GM23248 (cell line): ENCODE measurements around the gene IBTK. TPM values are rescaled to one million over a fixed set of nuclear protein-coding genes. Genes with fewer than 3 reads are reported as not detected.

Source experiments
- DNase-seq: peaks from one replicate; pipeline ENCODE4 v3.0.0-alpha.2; 2015
- H2AFZ ChIP-seq: fragments of 200-600 bp; sonication (generic); 2 replicates; pipeline ENCODE4 v1.6.1; 2016; ENCODE audit warnings: antibody characterized with exemption
- H3F3A ChIP-seq: fragments of 200-600 bp; sonication (generic); 2 replicates; pipeline ENCODE4 v1.6.1; 2016; ENCODE audit warnings: mild to moderate bottlenecking, antibody characterized with exemption, mixed run types; ENCODE audit not compliant: insufficient read depth
- H3K27ac ChIP-seq: fragments of 200-600 bp; sonication (generic); 2 replicates; pipeline ENCODE4 v1.5.1; 2016; ENCODE audit warnings: mild to moderate bottlenecking
- H3K27me3 ChIP-seq: fragments of 200-600 bp; sonication (generic); replicated peaks from 2 replicates; pipeline ENCODE4 v1.6.1; 2016; ENCODE audit warnings: mild to moderate bottlenecking; ENCODE audit not compliant: insufficient read depth
- H3K36me3 ChIP-seq: fragments of 200-600 bp; sonication (generic); 2 replicates; pipeline ENCODE4 v1.6.1; 2016; ENCODE audit warnings: low read depth, mild to moderate bottlenecking
- H3K4me1 ChIP-seq: fragments of 200-600 bp; sonication (generic); 2 replicates; pipeline ENCODE4 v1.6.1; 2016; ENCODE audit warnings: mild to moderate bottlenecking; ENCODE audit not compliant: insufficient read depth
- H3K4me2 ChIP-seq: fragments of 200-600 bp; sonication (generic); one replicate; pipeline ENCODE4 v1.6.1; 2016; ENCODE audit warnings: mild to moderate bottlenecking; ENCODE audit not compliant: unreplicated experiment
- H3K4me3 ChIP-seq: fragments of 200-600 bp; sonication (generic); 2 replicates; pipeline ENCODE4 v1.5.1; 2016; ENCODE audit warnings: mild to moderate bottlenecking
- H3K79me2 ChIP-seq: fragments of 200-600 bp; sonication (generic); 2 replicates; pipeline ENCODE4 v1.6.1; 2016; ENCODE audit warnings: mild to moderate bottlenecking; ENCODE audit not compliant: insufficient read depth
- H3K9ac ChIP-seq: fragments of 200-600 bp; sonication (generic); 2 replicates; pipeline ENCODE4 v1.6.1; 2016; ENCODE audit warnings: mild to moderate bottlenecking
- H3K9me2 ChIP-seq: fragments of 200-600 bp; sonication (generic); 2 replicates; pipeline ENCODE4 v1.6.1; 2016; ENCODE audit warnings: mixed run types, mild to moderate bottlenecking, moderate library complexity; ENCODE audit not compliant: insufficient read depth
- H3K9me3 ChIP-seq: fragments of 200-600 bp; sonication (generic); one replicate; pipeline ENCODE4 v1.6.1; 2017; ENCODE audit warnings: low read depth
- H4K20me1 ChIP-seq: fragments of 200-600 bp; sonication (generic); 2 replicates; pipeline ENCODE4 v1.6.0; 2016; ENCODE audit not compliant: insufficient read depth
- EZH2 ChIP-seq: fragments of 200-600 bp; sonication (generic); IDR thresholded peaks from 2 replicates; pipeline ENCODE4 v1.6.1; 2018; ENCODE audit warnings: antibody characterized with exemption, mild to moderate bottlenecking; ENCODE audit not compliant: insufficient read depth, poor library complexity, severe bottlenecking
- EZH2phosphoT487 ChIP-seq: fragments of 200-600 bp; sonication (generic); IDR thresholded peaks from 2 replicates; pipeline ENCODE4 v1.6.1; 2018; ENCODE audit warnings: antibody characterized with exemption, moderate library complexity, mild to moderate bottlenecking, low read depth; ENCODE audit not compliant: insufficient read depth
- WGBS, 2 experiments: methylation state at CpG; one replicate each; pipeline ENCODE4 v1.1.6; 2015 to 2017; ENCODE audit warnings: low lambda C conversion rate in 2 of 2, low coverage in 1 of 2; ENCODE audit errors: missing lambda C conversion rate in 2 of 2; 5-methylcytosine and 5-hydroxymethylcytosine counted together
- in situ Hi-C: fragments of 300-500 bp; cut with MboI; formaldehyde crosslinking; loops from 2 replicates; pipeline ENCODE4 v1.15.0; 2020
- polyA plus RNA-seq: library from polyadenylated mRNA; unstranded; fragments of >200 nt; fragmentation: Nextera tagmentation; extraction: Ambion mirVana; gene quantifications from 2 replicates; pipeline ENCODE4 v1.2.1, GENCODE V29; 2016
- total RNA-seq: library from RNA; depleted of rRNA; stranded (reverse); fragments of >200 nt; shearing (Covaris generic); gene quantifications from 2 replicates; pipeline ENCODE4 v1.2.3, GENCODE V29; 2014

The IBTK gene
- total and polyA plus RNA-seq, 2 experiments from 2014 or later: 23.8 to 44.5 TPM

- H3K36me3 ChIP-seq: no peaks in the 10 kb centered on the region
- in situ Hi-C loops: no loop called here
- H3K4me1 ChIP-seq: peaks cover 8% of the 10 kb centered on the region; the same call in 1 of the 2 replicates
- H2AFZ ChIP-seq: no peak overlapping the region
- H3F3A ChIP-seq: no peaks in the 10 kb centered on the region
- H3K4me2 ChIP-seq: no peak overlapping the region
- H3K9me3 ChIP-seq: no peaks in the 10 kb centered on the region
- no peaks in the 10 kb centered on the region for H4K20me1 ChIP-seq
- H3K27me3 ChIP-seq: no peaks in the 10 kb centered on the region
- H3K9ac ChIP-seq: no peak overlapping the region
- H3K4me3 ChIP-seq: no peak overlapping the region
- H3K79me2 ChIP-seq: peaks cover 6% of the 10 kb centered on the region
- no peak for TF ChIP-seq EZH2
- TF ChIP-seq EZH2phosphoT487: no peak
- H3K9me2 ChIP-seq: no peaks in the 10 kb centered on the region
- no peak overlapping the region for H3K27ac ChIP-seq
- peak; percentile 65 for DNase-seq
Observed at GRCh38 chr6:82251942-82252341, 4.4 kb upstream of the IBTK start.

GRCh38 chr6:82249381-82250253 is 2.1 kb upstream of the IBTK start:
- DNase-seq: no peak
- in situ Hi-C loops: loop anchor here (5.0 to 25.0 kb wide), 2 partner anchors 808 to 938 kb away; partner anchors contain the start of genes PGM3 and RWDD2A

GRCh38 chr6:82248273-82248735 is 760 bp upstream of the IBTK start:
- Histone ChIP-seq H3K9me3 (no peaks in the 10 kb centered on the region), H3F3A (no peaks in the 10 kb centered on the region), H3K4me1 (peaks cover 39% of the 10 kb centered on the region), H3K9ac (peak overlapping the region; percentile 99), H3K9me2 (no peaks in the 10 kb centered on the region), H3K27me3 (no peaks in the 10 kb centered on the region), H2AFZ (peak overlapping the region; percentile 89), H3K36me3 (no peaks in the 10 kb centered on the region), H3K27ac (peak overlapping the region; percentile 98), H4K20me1 (0 out of 2 replicates have a peak, but pooled peaks cover 4% of the 10 kb centered on the region), H3K4me3 (peak overlapping the region; percentile 94), H3K4me2 (peak overlapping the region; percentile 57), H3K79me2 (peaks cover 42% of the 10 kb centered on the region)
- WGBS, 2 experiments: 16 to 18% methylated on average over 10 of the region's 10 CpGs
- peak; percentile 82 for DNase-seq
- in situ Hi-C loops: loop anchor here (5.0 to 25.0 kb wide), 2 partner anchors 809 to 939 kb away; partner anchors contain the start of genes PGM3 and RWDD2A
- no peak for TF ChIP-seq EZH2
- no peak for TF ChIP-seq EZH2phosphoT487

More at GRCh38 chr6:82249381-82250253, 2.1 kb upstream of the IBTK start:
- WGBS, 2 experiments: 94 to 95% methylated on average over 12 of the region's 12 CpGs
- H3K36me3 ChIP-seq: no peaks in the 10 kb centered on the region
- no peak overlapping the region for H3K9ac ChIP-seq
- H3K4me3 ChIP-seq: no peak overlapping the region
- no peaks in the 10 kb centered on the region for H3K9me3 ChIP-seq
- H4K20me1 ChIP-seq: 0 out of 2 replicates have a peak, but pooled peaks cover 4% of the 10 kb centered on the region
- H3K27ac ChIP-seq: no peak overlapping the region
- H3K4me2 ChIP-seq: no peak overlapping the region
- no peaks in the 10 kb centered on the region for H3F3A ChIP-seq
- no peak overlapping the region for H2AFZ ChIP-seq
- H3K27me3 ChIP-seq: no peaks in the 10 kb centered on the region
- no peaks in the 10 kb centered on the region for H3K9me2 ChIP-seq
- peaks cover 29% of the 10 kb centered on the region for H3K79me2 ChIP-seq
- peaks cover 27% of the 10 kb centered on the region for H3K4me1 ChIP-seq
- TF ChIP-seq EZH2: no peak
- TF ChIP-seq EZH2phosphoT487: no peak

GRCh38 chr6:82246802-82247504 is 591 bp downstream of the IBTK start:
- Histone ChIP-seq H3K36me3 (no peaks in the 10 kb centered on the region), H3K9ac (peak overlapping the region; percentile 99), H3K27me3 (no peaks in the 10 kb centered on the region), H3K4me3 (peak overlapping the region; percentile 94), H2AFZ (peak overlapping the region; percentile 89), H3K9me3 (no peaks in the 10 kb centered on the region), H3K4me1 (peaks cover 39% of the 10 kb centered on the region), H4K20me1 (0 out of 2 replicates have a peak, but pooled peaks cover 4% of the 10 kb centered on the region), H3K9me2 (no peaks in the 10 kb centered on the region), H3K4me2 (peak overlapping the region; percentile 90), H3K79me2 (peaks cover 56% of the 10 kb centered on the region), H3F3A (no peaks in the 10 kb centered on the region), H3K27ac (peak overlapping the region; percentile 98)
- TF ChIP-seq EZH2: no peak
- no peak for TF ChIP-seq EZH2phosphoT487
- in situ Hi-C loops: loop anchor here (5.0 to 25.0 kb wide), 2 partner anchors 810 to 940 kb away; partner anchors contain the start of genes PGM3 and RWDD2A
- WGBS, 2 experiments: 1% methylated on average over 23 to 32 of the region's 32 CpGs
- DNase-seq: peak; percentile 79
